Activated CD4-positive, alpha-beta T cell treated with anti-CD3 and anti-CD28 coated beads, Interleukin-2, amount 50 U/mL, for 24 hours (primary cell): Measurements from ENCODE around the gene RAB4B.
"Not testable (repeated sequence)": the region's sequence is repeated elsewhere in the genome, so short reads cannot be mapped to it uniquely, and the experiment has no call there.

ENCODE experiments used
- DNase-seq, 2 donors: peaks; one replicate each; pipeline ENCODE4 v3.0.0-alpha.2; 2020; ENCODE audit warnings: low read depth in 1 of 2, low spot score in 1 of 2

Gene RAB4B

DNA sequence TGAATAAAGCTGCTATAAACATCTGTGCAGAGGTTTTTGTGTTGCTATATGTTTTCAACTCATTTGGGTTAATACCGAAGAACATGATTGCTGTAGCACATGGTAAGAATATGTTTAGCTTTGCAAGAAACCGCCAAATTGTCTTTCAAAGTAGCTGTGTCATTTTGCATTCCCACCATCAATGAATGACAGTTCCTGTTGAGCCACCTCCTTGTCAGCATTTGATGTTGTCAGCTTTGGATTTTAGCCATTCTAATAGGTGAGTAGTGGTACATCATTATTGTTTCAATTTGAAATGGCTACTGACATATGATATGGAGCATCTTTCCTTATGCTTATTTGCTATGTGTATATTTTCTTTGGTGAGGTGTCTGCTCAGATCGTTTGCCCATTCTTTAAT lies 64.0 kb downstream of the RAB4B start:
- DNase-seq = not testable (repeated sequence)

DNA sequence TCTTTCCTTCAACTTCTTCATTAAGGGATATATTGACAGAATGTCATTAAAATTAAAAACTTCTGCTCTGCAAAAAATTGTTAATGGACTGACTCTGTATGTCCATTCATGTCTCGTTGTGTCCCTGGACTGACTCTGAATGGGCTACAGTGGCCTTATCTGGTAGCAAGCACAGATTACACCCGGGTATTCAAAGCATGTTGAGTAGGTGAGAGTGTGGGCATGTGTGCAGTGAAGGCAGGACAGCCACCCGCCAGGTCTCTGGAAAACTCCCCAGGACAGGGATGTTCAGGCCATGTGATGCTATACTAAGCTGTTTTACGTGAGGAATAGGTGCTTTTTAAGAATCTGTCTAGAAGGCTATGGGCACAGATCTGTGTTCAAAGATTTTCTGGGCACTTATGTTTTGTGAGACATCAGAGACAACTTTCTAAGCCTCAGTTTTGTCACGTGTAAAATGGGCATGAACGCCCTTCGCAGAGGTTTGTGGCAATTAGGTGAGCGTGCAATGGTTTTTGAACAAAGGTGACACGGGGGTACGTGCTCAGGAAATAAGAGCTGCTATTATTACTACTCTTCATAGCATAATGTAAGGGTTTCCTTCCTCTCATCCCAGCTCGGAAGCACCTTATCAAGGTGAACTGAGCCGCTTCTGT lies 65.1 kb downstream of the RAB4B start:
- not testable (repeated sequence) for DNase-seq

DNA sequence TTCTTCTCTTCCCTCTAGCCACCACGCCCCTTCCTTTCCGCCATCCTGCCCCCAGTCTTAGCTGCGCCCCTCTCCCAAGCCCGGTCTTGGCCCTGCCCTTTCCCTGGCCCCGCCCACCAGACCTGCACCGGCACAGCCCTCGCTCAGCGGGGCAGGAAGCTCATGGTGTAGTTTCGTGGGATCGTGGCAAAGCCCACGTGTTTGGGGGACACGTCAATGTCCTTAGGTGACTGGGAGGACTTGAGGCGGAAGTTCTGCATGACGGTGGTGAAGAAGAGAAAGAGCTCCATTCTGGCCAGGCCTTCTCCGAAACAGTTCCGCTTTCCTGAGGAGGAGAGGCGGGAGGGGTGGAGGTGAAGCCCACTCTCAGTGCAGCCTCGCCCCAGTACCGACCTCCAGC lies 65.6 kb downstream of the RAB4B start:
- peak; percentile 14 to 38 for DNase-seq
